GM23338 (cell line): ENCODE measurements around the gene CHST11.

Source experiments
- CREB1 ChIP-seq: fragments of 250-450 bp; sonication (Bioruptor Pico); IDR thresholded peaks from 2 replicates; pipeline ENCODE4 v1.5.0; 2020; ENCODE audit warnings: low read depth, mild to moderate bottlenecking, moderate library complexity
- ETS1 ChIP-seq: IDR thresholded peaks from 2 replicates; pipeline ENCODE4 v1.6.1; 2016; ENCODE audit warnings: antibody characterized with exemption
- EZH2 ChIP-seq: fragments of 200-600 bp; sonication (generic); IDR thresholded peaks from one replicate; pipeline ENCODE4 v1.8.0; 2017; ENCODE audit warnings: antibody characterized with exemption, mild to moderate bottlenecking, low read depth; ENCODE audit not compliant: unreplicated experiment
- EZH2phosphoT487 ChIP-seq: fragments of 200-600 bp; sonication (generic); IDR thresholded peaks from one replicate; pipeline ENCODE4 v1.8.1; 2018; ENCODE audit warnings: antibody characterized with exemption; ENCODE audit not compliant: unreplicated experiment
- JUNB ChIP-seq: IDR thresholded peaks from one replicate; pipeline ENCODE4 v1.6.1; 2016; ENCODE audit warnings: antibody characterized with exemption; ENCODE audit not compliant: unreplicated experiment
- NANOG ChIP-seq: IDR thresholded peaks from 2 replicates; pipeline ENCODE4 v1.6.1; 2016; ENCODE audit warnings: antibody characterized with exemption, borderline replicate concordance
- POLR2AphosphoS5 ChIP-seq: IDR thresholded peaks from 2 replicates; pipeline ENCODE4 v1.6.1; 2016; ENCODE audit warnings: antibody characterized with exemption, low read depth
- STAT1 ChIP-seq: IDR thresholded peaks from one replicate; pipeline ENCODE4 v1.6.1; 2016; ENCODE audit warnings: antibody characterized with exemption; ENCODE audit not compliant: unreplicated experiment
- ZNF114 ChIP-seq: fragments of 250-450 bp; sonication (Bioruptor Pico); IDR thresholded peaks from 2 replicates; pipeline ENCODE4 v1.5.0; 2020; ENCODE audit warnings: mild to moderate bottlenecking, moderate library complexity
- ZNF331 ChIP-seq: fragments of 250-450 bp; sonication (Bioruptor Pico); IDR thresholded peaks from 2 replicates; pipeline ENCODE4 v1.5.0; 2020; ENCODE audit warnings: low read depth, mild to moderate bottlenecking, moderate library complexity
- TF ChIP-seq, protein P1 (sequence below), 2 experiments: fragments of 200-600 bp in 1 of 2; sonication (generic) in 1 of 2; conservative IDR thresholded peaks; 2 replicates each; pipeline versions ENCODE4 v1.5.1 to v1.6.1; 2016 to 2017; ENCODE audit warnings: antibody characterized with exemption in 2 of 2, low read depth in 2 of 2, mild to moderate bottlenecking in 2 of 2, moderate library complexity in 1 of 2
- TF ChIP-seq, protein P2 (sequence below): IDR thresholded peaks from one replicate; pipeline ENCODE4 v1.6.1; 2018; ENCODE audit warnings: antibody characterized with exemption; ENCODE audit not compliant: unreplicated experiment

DNA sequence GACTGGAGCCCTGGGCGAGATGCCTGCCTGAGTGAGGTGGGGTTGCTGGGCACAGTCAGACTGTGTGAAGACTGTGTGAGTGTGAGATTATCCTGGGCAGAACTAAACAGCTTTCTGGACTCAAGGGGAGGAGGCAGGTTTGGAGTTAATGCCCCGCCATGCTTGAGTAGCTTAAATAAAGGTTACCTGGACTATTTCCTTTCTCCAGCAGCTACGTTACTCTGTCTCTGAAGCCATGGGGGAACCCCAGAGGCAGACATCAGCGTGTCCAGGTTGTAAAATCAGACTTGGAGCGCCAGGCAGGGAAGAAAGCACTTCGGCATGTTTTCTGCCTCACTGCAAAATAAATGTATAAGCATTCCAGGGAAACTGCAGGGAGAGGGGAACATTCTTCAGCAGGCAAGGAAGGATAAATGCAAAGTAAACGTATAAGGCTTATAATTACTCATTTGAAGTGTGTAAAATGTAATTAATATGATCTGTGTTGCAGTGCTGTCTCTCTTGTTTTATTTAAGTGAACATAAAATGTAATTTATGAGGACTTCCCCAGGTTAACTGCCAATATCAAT, 129.7 kb downstream of the CHST11 start:
- TF ChIP-seq, protein P1, sequence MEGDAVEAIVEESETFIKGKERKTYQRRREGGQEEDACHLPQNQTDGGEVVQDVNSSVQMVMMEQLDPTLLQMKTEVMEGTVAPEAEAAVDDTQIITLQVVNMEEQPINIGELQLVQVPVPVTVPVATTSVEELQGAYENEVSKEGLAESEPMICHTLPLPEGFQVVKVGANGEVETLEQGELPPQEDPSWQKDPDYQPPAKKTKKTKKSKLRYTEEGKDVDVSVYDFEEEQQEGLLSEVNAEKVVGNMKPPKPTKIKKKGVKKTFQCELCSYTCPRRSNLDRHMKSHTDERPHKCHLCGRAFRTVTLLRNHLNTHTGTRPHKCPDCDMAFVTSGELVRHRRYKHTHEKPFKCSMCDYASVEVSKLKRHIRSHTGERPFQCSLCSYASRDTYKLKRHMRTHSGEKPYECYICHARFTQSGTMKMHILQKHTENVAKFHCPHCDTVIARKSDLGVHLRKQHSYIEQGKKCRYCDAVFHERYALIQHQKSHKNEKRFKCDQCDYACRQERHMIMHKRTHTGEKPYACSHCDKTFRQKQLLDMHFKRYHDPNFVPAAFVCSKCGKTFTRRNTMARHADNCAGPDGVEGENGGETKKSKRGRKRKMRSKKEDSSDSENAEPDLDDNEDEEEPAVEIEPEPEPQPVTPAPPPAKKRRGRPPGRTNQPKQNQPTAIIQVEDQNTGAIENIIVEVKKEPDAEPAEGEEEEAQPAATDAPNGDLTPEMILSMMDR (conservative IDR thresholded peaks at IDR 0.05; ENCODE audit: low read depth in 2 of 2) = no peak
- TF ChIP-seq, protein P2, sequence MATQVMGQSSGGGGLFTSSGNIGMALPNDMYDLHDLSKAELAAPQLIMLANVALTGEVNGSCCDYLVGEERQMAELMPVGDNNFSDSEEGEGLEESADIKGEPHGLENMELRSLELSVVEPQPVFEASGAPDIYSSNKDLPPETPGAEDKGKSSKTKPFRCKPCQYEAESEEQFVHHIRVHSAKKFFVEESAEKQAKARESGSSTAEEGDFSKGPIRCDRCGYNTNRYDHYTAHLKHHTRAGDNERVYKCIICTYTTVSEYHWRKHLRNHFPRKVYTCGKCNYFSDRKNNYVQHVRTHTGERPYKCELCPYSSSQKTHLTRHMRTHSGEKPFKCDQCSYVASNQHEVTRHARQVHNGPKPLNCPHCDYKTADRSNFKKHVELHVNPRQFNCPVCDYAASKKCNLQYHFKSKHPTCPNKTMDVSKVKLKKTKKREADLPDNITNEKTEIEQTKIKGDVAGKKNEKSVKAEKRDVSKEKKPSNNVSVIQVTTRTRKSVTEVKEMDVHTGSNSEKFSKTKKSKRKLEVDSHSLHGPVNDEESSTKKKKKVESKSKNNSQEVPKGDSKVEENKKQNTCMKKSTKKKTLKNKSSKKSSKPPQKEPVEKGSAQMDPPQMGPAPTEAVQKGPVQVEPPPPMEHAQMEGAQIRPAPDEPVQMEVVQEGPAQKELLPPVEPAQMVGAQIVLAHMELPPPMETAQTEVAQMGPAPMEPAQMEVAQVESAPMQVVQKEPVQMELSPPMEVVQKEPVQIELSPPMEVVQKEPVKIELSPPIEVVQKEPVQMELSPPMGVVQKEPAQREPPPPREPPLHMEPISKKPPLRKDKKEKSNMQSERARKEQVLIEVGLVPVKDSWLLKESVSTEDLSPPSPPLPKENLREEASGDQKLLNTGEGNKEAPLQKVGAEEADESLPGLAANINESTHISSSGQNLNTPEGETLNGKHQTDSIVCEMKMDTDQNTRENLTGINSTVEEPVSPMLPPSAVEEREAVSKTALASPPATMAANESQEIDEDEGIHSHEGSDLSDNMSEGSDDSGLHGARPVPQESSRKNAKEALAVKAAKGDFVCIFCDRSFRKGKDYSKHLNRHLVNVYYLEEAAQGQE = no peak
- TF ChIP-seq STAT1 (no peak), ZNF331 (CRISPR knock-in tag) (no peak), POLR2AphosphoS5 (no peak), JUNB (no peak), EZH2phosphoT487 (no peak), ETS1 (no peak), EZH2 (no peak), CREB1 (CRISPR knock-in tag) (no peak), ZNF114 (no peak), NANOG (no peak)
